ENCODE data around the gene AIG1.
"Not testable (repeated sequence)": the region's sequence is repeated elsewhere in the genome, so short reads cannot be mapped to it uniquely, and the experiment has no call there.

Gene AIG1

DNA sequence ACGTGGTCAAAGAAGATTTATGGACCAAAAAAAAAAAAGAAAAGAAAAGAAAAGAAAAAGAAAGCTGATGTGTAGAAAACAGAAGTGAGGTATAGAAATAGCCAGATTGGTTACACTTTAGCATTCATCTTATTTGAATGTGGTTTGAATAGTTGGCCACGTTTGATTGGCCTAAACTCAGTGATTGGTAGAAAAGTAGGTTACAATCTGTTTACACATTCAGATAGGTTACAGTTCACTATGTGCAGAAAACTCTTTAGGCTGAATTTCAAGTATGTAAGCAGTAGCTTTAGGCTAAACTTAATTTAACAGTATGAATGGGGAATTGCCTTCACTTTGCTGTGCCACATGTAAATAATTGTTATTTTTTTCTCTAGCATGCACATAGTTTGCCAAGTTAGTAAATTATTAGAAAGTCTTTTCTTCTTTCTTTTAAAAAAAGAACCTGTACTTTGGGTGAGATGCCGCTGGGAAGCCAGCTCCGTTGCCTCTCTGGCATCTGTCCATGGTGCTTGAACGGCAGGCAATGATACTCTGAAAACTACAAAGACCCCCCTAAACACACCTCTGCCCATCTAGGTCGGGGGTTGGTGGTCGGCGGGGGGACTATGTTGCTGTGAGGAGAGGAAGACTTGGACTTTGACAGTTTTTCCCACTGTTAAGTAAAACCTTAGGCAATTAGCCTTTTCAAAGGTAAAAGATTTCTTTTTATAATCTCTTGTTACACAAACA is 173.0 kb downstream of the AIG1 start:
- no peak for DNase-seq (ENCODE audit: low spot score)

DNA sequence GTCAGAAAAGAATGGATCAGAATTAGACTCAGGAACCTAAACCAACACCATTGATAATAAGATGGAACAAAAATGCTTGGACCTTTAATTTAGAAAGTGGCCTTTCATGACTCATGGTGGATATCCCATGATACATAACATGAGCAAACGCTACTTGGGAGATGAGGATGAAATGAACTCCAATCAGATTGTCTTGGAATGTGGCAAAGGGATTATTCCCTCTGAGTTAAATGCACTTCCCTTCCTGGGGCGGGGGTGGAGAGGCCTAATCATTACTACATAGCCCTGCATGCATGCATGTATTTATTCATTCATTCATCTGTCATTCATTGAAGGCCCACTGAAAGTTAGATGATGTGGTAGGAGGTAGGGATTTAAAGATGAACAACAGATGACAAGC is 174.0 kb downstream of the AIG1 start:
- DNase-seq (ENCODE audit: low spot score), result no peak

DNA sequence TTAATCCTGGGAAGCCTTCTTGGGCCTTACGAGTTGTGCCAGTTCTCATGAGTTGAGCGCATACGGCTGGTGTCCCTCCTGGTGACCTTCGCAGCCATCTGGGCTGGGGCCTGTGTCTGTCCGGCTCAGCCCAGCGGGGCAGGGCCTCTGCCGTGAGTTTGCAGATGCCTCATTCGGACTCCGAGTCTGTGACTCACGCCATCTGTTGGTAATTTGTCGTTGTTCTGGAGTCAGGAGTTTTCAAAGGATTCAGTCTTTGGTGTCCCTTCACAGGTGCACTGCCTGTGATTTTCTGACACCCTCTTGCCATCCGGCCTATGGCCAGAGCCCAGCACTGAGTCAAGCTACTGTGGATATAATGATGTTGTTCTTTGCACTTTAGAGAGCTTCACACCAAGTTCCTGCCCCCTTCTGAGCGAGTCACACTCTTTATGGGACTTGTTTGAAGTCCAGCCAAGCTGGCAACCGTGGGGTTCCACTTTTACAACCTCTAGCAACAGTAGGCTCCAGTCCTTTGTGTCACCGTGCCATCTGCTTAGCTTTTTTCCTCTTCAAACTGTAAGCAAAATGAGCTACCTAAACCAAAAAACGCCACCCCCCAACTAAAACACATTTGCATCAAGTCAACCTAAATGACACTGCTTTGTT is 175.6 kb downstream of the AIG1 start:
- DNase-seq (ENCODE audit: low spot score), result no peak

DNA sequence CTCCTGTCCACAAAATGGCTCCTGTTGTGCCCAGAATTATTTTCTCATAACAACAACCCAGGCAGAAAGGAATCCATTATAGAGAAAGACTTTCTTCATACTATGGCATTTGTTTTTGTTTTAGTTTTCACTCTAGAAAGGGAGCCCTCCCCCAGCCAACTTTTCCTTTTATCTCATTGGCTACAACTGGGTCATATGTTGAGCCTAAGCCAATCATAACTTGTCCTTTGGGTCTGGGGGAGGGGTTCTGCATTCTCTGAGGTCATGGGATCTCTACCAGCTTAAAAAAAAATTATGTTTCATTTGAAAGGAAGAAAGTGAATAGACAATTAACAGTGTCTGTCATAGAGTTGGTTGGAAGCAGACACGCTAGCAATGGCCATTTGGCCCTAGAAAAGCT is 177.6 kb downstream of the AIG1 start:
- DNase-seq (ENCODE audit: low spot score), result no peak

DNA sequence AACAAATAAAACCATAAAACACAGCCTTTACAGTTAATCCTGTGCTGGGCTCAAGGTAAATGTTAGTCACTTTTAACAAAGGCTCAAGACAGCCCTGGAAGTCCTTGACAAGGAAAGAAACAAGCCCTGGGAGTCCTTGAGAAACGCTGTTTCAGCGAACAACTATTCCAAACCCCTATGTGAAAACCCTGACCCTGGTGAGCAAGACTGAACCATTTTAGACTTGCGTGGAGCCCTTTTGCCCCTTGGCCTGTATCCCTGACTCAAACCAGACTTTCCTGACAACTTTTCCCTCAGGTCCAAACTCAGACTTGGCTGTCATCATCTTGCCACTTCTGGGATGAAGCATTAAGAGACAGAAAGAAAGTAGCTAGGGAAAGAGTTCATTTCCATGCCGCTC is 180.4 kb downstream of the AIG1 start:
- no peak for DNase-seq (ENCODE audit: low spot score)

DNA sequence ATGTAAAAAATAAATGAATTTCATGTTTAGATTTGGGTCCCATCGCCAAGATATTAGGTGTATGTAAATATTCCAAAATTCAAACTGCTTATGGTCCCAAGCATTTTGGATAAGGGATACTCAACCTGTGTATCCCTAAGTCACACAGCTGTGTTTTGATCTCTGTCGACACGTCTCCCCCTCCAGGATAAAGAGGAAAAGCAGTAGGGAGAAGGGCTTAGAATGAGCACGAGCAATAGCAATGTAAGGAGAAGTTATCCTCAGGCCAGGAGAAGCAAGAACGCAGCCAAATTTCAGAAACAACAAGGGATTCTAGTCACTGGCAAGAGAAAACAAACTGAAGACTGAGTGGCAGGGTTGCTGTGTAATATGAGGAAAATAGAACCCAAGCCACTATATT is 181.2 kb downstream of the AIG1 start:
- no peak for DNase-seq (ENCODE audit: low spot score)

DNA sequence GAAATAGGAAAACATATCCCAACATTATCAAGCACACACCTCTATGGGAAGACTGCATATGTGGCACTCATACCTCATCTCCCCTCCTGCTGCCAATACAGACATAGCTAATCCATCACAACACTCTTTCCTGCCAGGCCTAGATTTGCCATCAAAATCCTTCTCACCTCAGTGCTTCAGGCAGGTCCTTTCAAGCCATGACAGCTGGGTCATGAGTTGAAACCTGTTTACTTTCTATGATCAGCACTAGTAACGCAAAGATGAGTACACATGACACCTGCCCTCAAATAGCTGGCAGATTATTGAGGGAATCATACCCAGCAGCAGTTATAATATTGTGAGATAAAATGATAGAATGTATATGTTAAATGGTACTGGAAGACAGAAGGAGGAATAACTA is 183.1 kb downstream of the AIG1 start:
- no peak for DNase-seq (ENCODE audit: low spot score)

DNA sequence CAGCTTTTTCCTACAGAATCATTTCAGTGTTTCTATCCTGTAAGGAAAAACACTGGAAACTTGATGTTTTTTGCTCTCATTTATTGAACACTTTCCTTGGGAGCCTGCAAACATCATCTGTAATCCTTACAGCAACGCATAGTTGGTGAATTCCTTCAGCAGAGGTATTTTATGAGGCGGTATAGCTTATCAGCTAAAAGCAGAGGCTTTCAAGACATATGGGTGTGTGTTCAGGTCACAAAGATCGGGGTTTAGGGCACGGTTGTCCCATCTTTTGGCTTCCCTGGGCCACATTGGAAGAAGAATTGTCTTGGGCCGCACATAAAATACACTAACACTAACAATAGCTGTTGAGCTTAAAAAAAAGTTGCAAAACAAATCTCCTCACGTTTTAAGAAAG is 185.0 kb downstream of the AIG1 start:
- no peak for DNase-seq (ENCODE audit: low spot score)

DNA sequence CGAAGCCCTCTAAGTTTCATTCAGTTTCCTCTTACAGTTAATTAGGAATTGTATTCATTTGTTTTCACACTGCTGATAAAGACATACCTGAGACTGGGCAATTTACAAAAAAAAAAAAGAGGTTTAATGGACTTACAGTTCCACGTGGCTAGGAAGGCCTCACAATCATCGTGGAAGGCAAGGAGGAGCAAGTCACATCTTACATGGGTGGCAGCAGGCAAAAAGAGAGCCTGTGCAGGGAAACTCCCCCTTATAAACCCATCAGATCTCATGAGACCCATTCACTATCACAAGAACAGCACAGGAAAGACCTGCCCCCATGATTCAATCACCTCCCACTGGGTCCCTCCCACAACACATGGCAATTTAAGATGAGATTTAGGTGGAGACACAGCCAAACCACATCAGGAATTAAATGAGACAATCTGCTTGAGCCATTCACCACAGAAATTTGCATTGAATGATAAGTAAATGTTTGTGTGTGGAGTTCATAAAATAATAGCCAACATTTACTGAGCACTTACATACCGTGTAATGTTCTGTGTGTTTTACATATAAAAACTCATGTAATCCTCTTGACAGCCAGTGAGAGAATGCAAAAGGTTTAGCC is 185.6 kb downstream of the AIG1 start:
- DNase-seq (ENCODE audit: low spot score), result not testable (repeated sequence)

DNA sequence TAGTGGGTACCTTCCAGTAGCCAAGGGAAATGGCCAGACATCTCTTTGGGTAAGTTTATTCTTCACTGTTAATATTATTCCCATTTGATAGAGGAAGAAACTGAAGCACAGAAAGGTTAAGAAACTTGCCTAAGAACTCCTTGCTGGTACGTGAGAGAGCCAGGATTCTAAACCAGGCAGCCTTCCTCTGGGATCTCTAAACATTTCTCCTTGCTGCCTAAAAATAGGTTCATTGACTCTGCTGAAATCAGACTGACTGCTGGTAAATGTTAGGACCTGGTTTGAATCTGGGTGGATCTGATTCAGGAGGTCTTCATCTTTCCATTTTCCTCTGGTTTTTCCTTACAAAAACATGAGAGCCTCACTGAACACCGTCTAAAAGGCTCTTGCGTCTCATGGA is 186.9 kb downstream of the AIG1 start:
- DNase-seq (ENCODE audit: low spot score), result no peak

DNA sequence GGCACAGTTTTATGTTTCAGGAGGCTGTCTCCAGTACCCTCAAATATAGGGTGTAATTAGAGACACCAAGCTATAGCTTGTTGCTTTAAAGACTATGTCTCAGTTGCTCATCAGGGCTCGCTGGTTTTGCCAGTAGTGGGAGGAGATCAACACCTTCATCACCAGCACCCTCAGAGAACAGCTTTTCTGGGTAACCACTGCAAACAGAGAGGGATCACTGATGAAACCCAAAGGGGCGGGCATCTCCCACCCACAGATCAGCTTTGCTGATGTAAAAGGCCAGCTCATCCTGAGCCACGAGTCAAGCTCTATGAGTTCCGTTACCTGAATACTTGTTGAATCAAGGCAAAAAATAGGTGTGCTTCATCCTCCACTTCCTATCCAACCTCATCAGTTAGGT is 187.7 kb downstream of the AIG1 start:
- no peak for DNase-seq (ENCODE audit: low spot score)

DNA sequence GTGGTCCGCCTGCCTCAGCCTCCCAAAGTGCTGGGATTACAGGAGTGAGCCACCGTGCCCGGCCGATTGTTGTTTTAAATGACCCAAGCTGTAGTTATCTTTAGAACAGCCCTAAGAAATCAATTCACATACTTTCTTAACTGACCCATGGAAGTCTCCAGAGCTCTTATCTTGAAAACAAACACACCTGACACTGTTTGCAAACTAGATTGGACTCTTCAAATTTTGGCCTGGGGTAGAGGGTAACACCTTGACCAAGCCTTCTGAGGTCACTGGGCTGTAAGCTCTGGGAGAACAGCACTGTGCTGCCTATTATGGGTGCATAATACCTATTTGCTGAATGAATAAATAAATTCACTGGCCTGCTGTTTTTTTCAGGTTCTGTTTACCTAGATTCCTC is 190.6 kb downstream of the AIG1 start:
- DNase-seq (ENCODE audit: low spot score), result no peak

DNA sequence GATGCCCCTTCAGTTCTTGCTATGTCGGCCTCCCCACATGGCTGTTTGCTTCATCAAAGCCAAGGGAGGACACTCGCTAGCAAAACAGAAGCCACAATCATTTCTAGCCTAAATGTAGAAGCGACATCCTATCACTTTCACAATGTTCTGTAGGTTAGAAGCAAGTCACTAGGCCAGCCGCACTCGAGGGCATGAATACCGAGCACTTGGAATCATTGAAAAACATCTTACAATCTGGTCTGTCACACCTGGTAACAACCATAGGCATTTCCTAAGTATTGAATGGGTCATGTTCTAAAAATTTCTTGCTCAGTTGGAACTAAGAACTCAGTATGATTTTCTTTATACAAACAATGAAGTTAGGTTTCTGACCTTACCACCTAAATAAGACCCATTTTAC is 192.3 kb downstream of the AIG1 start:
- DNase-seq (ENCODE audit: low spot score), result no peak

DNA sequence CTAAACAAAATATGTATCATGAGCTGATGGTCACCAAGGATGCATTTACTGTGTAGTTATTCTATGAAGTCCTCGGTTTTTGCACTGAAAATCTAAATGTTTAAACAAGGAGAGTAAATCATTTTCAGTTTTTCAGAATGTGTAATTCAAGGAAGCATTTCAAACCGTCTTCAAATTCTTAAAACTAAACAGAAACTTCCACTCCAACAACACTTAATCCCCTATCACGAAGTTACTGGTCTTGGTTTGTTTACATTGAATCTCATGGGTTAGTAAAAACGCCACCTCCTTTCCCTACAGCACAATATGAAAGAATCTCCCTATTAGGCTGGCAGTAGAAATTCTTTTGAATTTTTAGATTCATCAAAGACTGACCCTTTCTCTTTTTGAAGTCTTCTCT is 192.9 kb downstream of the AIG1 start:
- no peak for DNase-seq (ENCODE audit: low spot score)

DNA sequence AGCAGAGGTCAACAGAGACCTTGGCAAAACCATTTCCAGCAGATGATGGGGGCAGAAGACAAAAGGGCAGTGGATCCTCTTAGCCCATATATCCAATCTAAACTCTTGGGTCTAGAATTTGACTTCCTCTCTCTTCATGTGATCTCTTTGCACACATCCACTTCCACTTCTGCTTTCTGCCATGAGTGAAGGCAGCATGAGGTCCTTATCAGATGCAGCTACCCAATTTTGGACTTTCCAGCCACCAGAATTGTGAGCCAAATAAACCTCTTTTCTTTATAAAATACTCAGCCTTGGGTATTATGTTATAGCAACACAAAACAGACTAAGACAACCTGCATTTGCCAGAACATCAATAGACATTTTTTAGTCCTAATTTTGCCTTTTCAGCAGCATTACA is 198.3 kb downstream of the AIG1 start:
- DNase-seq (ENCODE audit: low spot score), result no peak

DNA sequence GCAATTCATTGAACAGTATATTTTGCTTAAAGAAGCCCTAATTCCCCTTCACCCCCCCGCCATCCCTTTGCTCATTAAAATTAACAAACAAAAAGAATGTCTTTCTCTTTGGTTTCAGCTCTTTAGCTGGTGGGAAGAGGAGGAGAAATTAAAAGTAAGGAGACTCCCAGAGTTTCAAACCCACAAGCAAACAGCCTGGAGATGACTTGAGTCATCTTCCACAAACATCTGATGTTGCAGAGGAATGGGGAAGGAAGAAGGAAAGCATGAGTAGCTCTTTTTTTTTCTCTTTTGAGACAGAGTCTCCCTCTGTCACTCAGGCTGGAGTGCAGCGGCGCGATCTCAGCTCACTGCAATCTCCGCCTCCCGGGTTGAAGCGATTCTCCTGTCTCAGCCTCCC is 200.2 kb downstream of the AIG1 start:
- no peak for DNase-seq (ENCODE audit: low spot score)

DNA sequence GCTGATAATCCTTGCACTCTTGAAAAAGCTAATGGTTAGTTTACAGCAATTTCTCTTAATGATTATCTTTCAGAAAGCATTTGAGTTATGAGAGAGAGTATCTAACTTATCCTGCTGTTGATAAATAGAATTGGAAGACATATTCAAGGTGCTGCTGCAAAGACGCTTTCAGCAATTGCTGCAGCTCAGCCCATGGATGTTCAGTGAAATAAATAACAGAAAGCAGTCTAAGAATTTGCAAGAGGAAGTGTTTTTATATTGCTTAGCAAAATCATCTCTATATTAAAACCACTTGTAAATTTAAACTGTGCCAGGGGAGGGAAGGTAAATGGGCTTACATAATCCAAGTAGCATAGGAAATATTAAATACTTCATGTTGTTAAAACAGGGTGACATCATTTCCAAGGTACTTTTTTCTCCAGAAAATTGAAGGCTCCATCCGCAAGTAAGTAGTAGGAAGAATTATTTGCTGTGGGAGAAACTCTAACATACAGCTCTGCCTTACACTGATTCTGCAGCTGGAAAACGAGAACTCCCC is 201.3 kb downstream of the AIG1 start:
- no peak for DNase-seq (ENCODE audit: low spot score)

DNA sequence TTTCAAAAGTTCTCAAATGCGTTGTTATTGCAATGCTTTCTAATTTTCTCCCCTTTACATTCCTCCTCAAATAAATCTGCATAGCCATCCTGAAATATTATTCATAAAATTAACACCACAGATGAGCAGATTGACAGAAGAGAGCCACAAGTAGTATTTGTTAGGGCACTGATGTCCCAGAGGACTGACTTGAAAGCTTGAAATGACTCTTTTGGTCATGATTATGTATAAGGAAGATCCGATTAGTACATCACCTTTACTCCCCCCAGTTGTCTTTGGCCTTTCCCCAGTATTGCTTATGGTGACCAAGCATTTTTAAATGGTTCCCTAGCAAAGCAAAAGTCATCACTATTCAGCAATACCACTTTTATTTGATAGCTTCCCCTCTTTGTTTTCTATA is 202.2 kb downstream of the AIG1 start:
- no peak for DNase-seq (ENCODE audit: low spot score)

DNA sequence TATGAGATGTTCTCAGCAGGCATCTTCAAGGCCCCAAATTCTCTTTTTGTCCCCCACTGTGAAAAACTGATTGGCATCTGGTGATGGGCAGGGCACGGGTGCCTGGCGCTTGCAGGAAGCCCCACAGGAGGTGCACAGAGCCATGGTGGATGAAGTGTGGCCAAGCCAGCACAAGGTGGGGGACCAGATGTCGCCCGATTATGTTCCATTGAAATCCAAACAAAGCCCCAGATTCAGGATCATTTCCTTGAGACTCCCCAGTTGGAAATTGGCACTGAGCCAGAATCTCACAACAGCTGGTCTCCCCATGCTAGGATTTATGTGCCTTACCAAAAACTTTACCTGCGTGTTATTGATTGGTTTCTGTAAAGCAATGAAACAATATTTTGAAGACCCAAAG is 203.7 kb downstream of the AIG1 start:
- no peak for DNase-seq (ENCODE audit: low spot score)

DNA sequence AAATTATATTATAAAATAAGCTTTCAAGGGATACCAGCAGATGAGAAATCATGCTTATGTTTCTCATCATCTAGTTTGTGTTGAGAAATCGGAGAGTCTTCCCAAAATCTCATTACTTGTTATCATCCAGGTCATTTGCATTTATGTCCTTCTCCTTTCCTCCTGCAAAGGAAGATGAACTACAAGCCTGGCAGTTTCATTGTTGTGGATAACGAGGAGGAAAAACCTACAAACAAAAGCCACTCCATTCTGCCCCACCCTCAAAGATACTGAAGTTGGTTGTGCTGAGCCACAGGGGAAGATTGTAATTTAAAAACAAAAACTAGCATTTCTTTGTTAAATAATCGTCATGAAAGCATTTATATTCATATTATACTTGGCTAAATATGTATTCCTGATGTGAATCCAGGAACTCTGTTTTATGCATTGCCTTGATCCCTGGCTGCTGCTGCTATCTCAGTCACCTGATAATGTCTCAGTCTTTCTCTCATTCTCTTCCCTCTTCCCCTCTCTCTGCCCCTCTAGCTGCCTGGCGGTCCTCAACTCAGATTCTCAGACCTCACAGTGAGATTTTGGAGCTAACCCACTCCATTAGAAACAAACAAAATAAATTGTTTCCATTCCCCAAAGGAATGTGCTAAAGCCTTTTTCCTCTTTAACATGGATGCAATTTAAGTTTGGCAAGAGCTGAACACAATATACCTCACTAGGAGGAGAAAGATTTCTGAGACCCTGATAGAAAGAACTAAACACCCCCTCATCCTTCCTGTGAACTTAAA is 204.5 kb downstream of the AIG1 start:
- DNase-seq (ENCODE audit: low spot score), result no peak

DNA sequence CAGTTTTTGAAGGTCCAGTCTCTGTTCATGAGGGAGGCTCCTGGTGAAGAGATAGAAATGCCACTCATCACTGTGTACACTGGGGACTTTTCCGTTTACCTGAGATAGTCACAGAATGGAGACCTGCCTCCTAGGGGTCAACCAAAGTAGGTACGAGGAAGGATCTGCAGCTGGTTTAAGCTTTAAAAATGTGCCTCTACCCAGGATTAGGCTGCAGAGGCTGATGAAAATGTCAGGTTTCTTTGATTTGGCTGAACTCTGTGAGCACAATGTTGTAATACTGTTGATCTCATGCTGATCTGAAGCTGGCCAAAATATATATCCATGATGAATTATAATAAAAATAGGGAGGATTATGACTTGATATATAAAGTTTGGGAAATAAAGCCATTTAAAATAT is 207.1 kb downstream of the AIG1 start:
- no peak for DNase-seq (ENCODE audit: low spot score)

DNA sequence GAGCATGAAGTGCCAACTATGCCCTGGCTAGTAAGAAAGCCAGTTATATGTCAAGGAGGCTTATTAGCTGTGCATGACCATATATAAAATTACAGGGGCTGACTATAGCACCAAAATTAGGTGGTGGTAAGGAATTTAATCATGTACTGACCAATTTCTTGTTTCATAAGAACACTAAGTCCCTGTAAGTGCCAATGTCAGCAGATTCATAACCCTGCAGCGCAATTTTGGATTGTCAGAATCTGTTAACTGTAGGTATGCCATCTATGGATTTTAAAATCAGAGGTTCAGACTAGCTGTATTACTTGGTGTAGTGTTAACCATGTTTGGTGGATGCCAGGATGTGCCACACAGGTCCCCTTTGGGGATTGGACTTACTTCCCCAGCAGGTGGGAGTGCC is 207.8 kb downstream of the AIG1 start:
- no peak for DNase-seq (ENCODE audit: low spot score)

DNA sequence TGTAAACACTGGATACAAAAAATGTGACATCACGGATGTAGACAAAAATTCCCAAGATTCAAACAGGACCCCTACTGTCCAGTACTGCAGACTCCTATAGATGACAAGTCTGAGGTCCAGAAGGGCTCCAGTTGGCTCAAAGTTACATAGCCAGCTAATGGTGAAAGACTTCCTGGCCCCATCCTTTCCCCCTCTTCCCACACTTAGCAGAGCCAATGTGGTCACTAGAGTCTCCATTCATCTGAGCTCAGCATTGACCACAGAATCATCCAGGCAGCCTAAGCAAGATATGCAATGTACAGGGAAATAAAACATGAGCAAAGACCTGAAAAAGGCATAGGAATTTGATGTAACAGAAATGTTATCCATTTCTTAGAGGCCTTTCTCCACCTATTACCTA is 209.3 kb downstream of the AIG1 start:
- no peak for DNase-seq (ENCODE audit: low spot score)

Data from hematopoietic multipotent progenitor cell treated with erythropoietin and hydrocortisone succinate and interleukin-3 and kit ligand, for 15 days (in vitro differentiated cells).